A549 (cell line): ENCODE results near the gene SPSB2. TPM values are rescaled to one million over a fixed set of nuclear protein-coding genes. Genes with fewer than 3 reads are reported as not detected.
A peak's percentile ranks its signal among the peaks of the same experiment; 100 is the strongest.

Experiments
- ATAC-seq, 2 experiments: fragments of 200-7000 bp in 1 of 2; fragments of >200 bp in 1 of 2; cut with Nextera tagmentation in 1 of 2; cut with Tn5 transposase in 1 of 2; 3 replicates each; pipeline versions ENCODE4 v1.8.0 to v1.9.1; 2018 to 2020; ENCODE audit warnings: mild to moderate bottlenecking in 1 of 2, moderate library complexity in 1 of 2
- CTCF ChIA-PET: fragments of 300-600 bp; sonication (Branson Sonifier 250); formaldehyde crosslinking; extraction: SDS; loops from one replicate; lab custom pipeline; 2021; ENCODE audit warnings: antibody characterized with exemption, inconsistent platforms; lab: Yijun Ruan, JAX
- POLR2A ChIA-PET: fragments of 350-600 bp; formaldehyde crosslinking; extraction: SDS; loops from one replicate; lab custom pipeline; 2021; ENCODE audit warnings: antibody characterized with exemption, inconsistent platforms; lab: Yijun Ruan, JAX
- DNase-seq, 2 experiments: peaks; one replicate each; pipeline versions ENCODE4 v3.0.0 to v3.0.0-alpha.2; 2011 to 2016; ENCODE audit warnings: low read depth in 1 of 2, low spot score in 1 of 2
- FAIRE-seq: peaks from 2 replicates; lab custom pipeline; 2011; peaks lifted over from hg19 to GRCh38; lab: Jason Lieb, UNC
- H3K27ac ChIP-seq, 2 experiments: fragments of >200 bp; sonication (Bioruptor Twin); formaldehyde crosslinking; 3 replicates each; pipeline ENCODE4 v1.5.1; 2016 to 2017
- H3K4me1 ChIP-seq: fragments of >200 bp; sonication (Bioruptor Twin); formaldehyde crosslinking; 3 replicates; pipeline ENCODE4 v1.6.1; 2016
- H3K4me2 ChIP-seq: fragments of >200 bp; sonication (Bioruptor Twin); formaldehyde crosslinking; 3 replicates; pipeline ENCODE4 v1.6.1; 2016
- H3K4me3 ChIP-seq: fragments of >200 bp; sonication (Bioruptor Twin); formaldehyde crosslinking; 3 replicates; pipeline ENCODE4 v1.5.1; 2016
- H3K9me3 ChIP-seq: fragments of >200 bp; sonication (Bioruptor Twin); formaldehyde crosslinking; 3 replicates; pipeline ENCODE4 v1.6.1; 2016
- ATOH8 ChIP-seq: fragments of 250-450 bp; sonication (Bioruptor Pico); IDR thresholded peaks from 2 replicates; pipeline ENCODE4 v1.5.0; 2020; ENCODE audit warnings: low read depth, mild to moderate bottlenecking, moderate library complexity
- BHLHE40 ChIP-seq: IDR thresholded peaks from 2 replicates; pipeline ENCODE4 v1.6.1; 2012; ENCODE audit warnings: low read depth, low read length, inconsistent platforms
- CBX2 ChIP-seq: fragments of 200-600 bp; sonication (generic); IDR thresholded peaks from 2 replicates; pipeline ENCODE4 v1.6.1; 2016; ENCODE audit warnings: low read depth, mild to moderate bottlenecking, borderline replicate concordance
- CEBPB ChIP-seq, 2 experiments: fragments of >200 bp in 1 of 2; sonication (Bioruptor Twin) in 1 of 2; formaldehyde crosslinking in 1 of 2; IDR thresholded peaks; 2 replicates each; pipeline ENCODE4 v1.6.1; 2012 to 2016
- CHD2 ChIP-seq: fragments of 150-350 bp; IDR thresholded peaks from 2 replicates; pipeline ENCODE4 v1.6.1; 2014; ENCODE audit warnings: low read length; ENCODE audit not compliant: partially characterized antibody
- CHD4 ChIP-seq: fragments of 200-600 bp; sonication (generic); IDR thresholded peaks from 2 replicates; pipeline ENCODE4 v1.6.1; 2016; ENCODE audit warnings: antibody characterized with exemption, mild to moderate bottlenecking, borderline replicate concordance
- ELK1 ChIP-seq: fragments of 150-350 bp; IDR thresholded peaks from 2 replicates; pipeline ENCODE4 v1.6.1; 2014; ENCODE audit warnings: low read depth, mild to moderate bottlenecking, low read length
- EP300 ChIP-seq, 2 experiments: fragments of >200 bp; sonication (Bioruptor Twin); formaldehyde crosslinking; IDR thresholded peaks; 2 replicates in 1 of 2; 3 replicates in 1 of 2; pipeline ENCODE4 v1.6.1; 2016 to 2017
- FOSL2 ChIP-seq, 2 experiments: fragments of 450-650 bp in 1 of 2; fragments of >200 bp in 1 of 2; sonication (Bioruptor Twin) in 1 of 2; formaldehyde crosslinking; IDR thresholded peaks; 2 replicates each; pipeline versions ENCODE4 v1.5.0 to v1.6.1; 2016 to 2020; ENCODE audit warnings: mild to moderate bottlenecking in 1 of 2, moderate library complexity in 1 of 2
- HDAC2 ChIP-seq: fragments of 200-600 bp; sonication (generic); IDR thresholded peaks from 2 replicates; pipeline ENCODE4 v1.6.1; 2016
- HMGXB4 ChIP-seq: fragments of 250-450 bp; sonication (Bioruptor Pico); IDR thresholded peaks from 2 replicates; pipeline ENCODE4 v1.5.0; 2021; ENCODE audit warnings: mild to moderate bottlenecking, moderate library complexity, borderline replicate concordance
- HOXA7 ChIP-seq: fragments of 250-450 bp; sonication (Bioruptor Pico); IDR thresholded peaks from 2 replicates; pipeline ENCODE4 v1.5.0; 2020; ENCODE audit warnings: mild to moderate bottlenecking, moderate library complexity
- HOXB5 ChIP-seq: fragments of 250-450 bp; sonication (Bioruptor Pico); IDR thresholded peaks from 2 replicates; pipeline ENCODE4 v1.5.0; 2020; ENCODE audit warnings: mild to moderate bottlenecking, moderate library complexity
- JUNB ChIP-seq: fragments of >200 bp; sonication (Bioruptor Twin); formaldehyde crosslinking; IDR thresholded peaks from 2 replicates; pipeline ENCODE4 v1.6.1; 2016
- MAX ChIP-seq: IDR thresholded peaks from 2 replicates; pipeline ENCODE4 v1.6.1; 2012
- MAZ ChIP-seq: fragments of 150-350 bp; IDR thresholded peaks from 2 replicates; pipeline ENCODE4 v1.6.1; 2014; ENCODE audit warnings: antibody characterized with exemption, low read depth, low read length, borderline replicate concordance
- NPAS2 ChIP-seq: fragments of 250-450 bp; sonication (Bioruptor Pico); IDR thresholded peaks from 2 replicates; pipeline ENCODE4 v1.8.0; 2022; ENCODE audit warnings: mild to moderate bottlenecking, moderate library complexity, borderline replicate concordance
- PBX3 ChIP-seq: IDR thresholded peaks from 2 replicates; pipeline ENCODE4 v1.6.1; 2012
- REST ChIP-seq: fragments of 200-600 bp; sonication (generic); IDR thresholded peaks from 2 replicates; pipeline ENCODE4 v1.6.1; 2016; ENCODE audit warnings: antibody characterized with exemption, mild to moderate bottlenecking, moderate library complexity
- RFX5 ChIP-seq: fragments of 450-650 bp; IDR thresholded peaks from 2 replicates; pipeline ENCODE4 v1.7.1; 2014; ENCODE audit warnings: antibody characterized with exemption, mild to moderate bottlenecking, moderate library complexity
- SREBF2 ChIP-seq: fragments of 450-650 bp; IDR thresholded peaks from 2 replicates; pipeline ENCODE4 v1.6.1; 2014; ENCODE audit warnings: mild to moderate bottlenecking, moderate library complexity
- TFCP2L1 ChIP-seq: fragments of 250-450 bp; sonication (Bioruptor Pico); IDR thresholded peaks from 2 replicates; pipeline ENCODE4 v1.5.0; 2021; ENCODE audit warnings: mild to moderate bottlenecking
- ZSCAN20 ChIP-seq: fragments of 250-450 bp; sonication (Bioruptor Pico); IDR thresholded peaks from 2 replicates; pipeline ENCODE4 v1.8.0; 2022; ENCODE audit warnings: mild to moderate bottlenecking, moderate library complexity
- WGBS: methylation state at CpG from one replicate; pipeline ENCODE4 v1.1.6; 2017; ENCODE audit errors: missing lambda C conversion rate; 5-methylcytosine and 5-hydroxymethylcytosine counted together
- polyA plus RNA-seq, 4 experiments: library from polyadenylated mRNA; depleted of rRNA in 3 of 4; stranded (reverse); fragments of >200 nt; fragmentation: RNase III in 1 of 4; extraction: RNeasy Plus Mini Kit Qiagen cat#74134 plus additional on column Dnase treatment in 1 of 4; gene quantifications; 2 replicates in 3 of 4; 3 replicates in 1 of 4; pipeline ENCODE4 v1.2.3, GENCODE V29; 2011 to 2017

The SPSB2 gene
- polyA plus RNA-seq, 2 of the 4 experiments (the other 2 are of a cell fraction), result 16.8 to 21.8 TPM

- no peaks in the 10 kb centered on the region for H3K9me3 ChIP-seq
- FAIRE-seq (no peak), DNase-seq (no peak), ATAC-seq (no peak)
- no peak overlapping the region for H3K4me2 ChIP-seq
- POLR2A ChIA-PET, result interaction anchor here (2.5 kb wide), 1 partner anchor 11 kb away, joined by 10 read pairs; no protein-coding TSS in a partner anchor
- no peak overlapping the region for H3K4me3 ChIP-seq
- 78% methylated on average over 4 of the region's 4 CpGs for WGBS
- CTCF ChIA-PET, result interaction anchor here (0.7 to 22.2 kb wide), 6 partner anchors 9 to 35 kb away, joined by 3 to 232 read pairs (median 35); partner anchors contain the start of genes SPSB2 and TPI1
- H3K27ac ChIP-seq, result no peak overlapping the region
- TF ChIP-seq ATOH8 (CRISPR knock-in tag) (no peak), RFX5 (no peak), HDAC2 (no peak), REST (no peak), PBX3 (no peak), FOSL2 (IDR thresholded peaks at IDR 0.05) (no peak), FOSL2 (CRISPR knock-in tag; IDR thresholded peaks at IDR 0.05) (no peak), HMGXB4 (no peak), EP300 (IDR thresholded peaks at IDR 0.05) (no peak)
- H3K4me1 ChIP-seq, result peaks cover 11% of the 10 kb centered on the region; the same call in 2 of the 3 replicates
These were observed 29.3 kb upstream of the SPSB2 start for GRCh38 chr12:6902448-6902847.

- ATAC-seq, result no peak
These were observed 26.9 kb upstream of the SPSB2 start for GRCh38 chr12:6899837-6900519.

More at GRCh38 chr12:6899837-6900519, 26.9 kb upstream of the SPSB2 start:
- 74% methylated on average over 10 of the region's 10 CpGs for WGBS
- Histone ChIP-seq H3K4me2 (no peak overlapping the region), H3K27ac (no peak overlapping the region), H3K9me3 (no peaks in the 10 kb centered on the region), H3K4me3 (no peak overlapping the region), H3K4me1 (peaks cover 5% of the 10 kb centered on the region; the same call in 2 of the 3 replicates)
- ChIA-PET CTCF (interaction anchor here (1.0 to 22.2 kb wide), 9 partner anchors 8 to 148 kb away, joined by 3 to 232 read pairs (median 6); partner anchors contain the start of genes MLF2, SPSB2 and TPI1), POLR2A (no interaction called here)
- DNase-seq (peak in 1 of 2 experiments; percentile 62), FAIRE-seq (no peak)
- TF ChIP-seq TFCP2L1 (CRISPR knock-in tag) (no peak), ELK1 (no peak), CEBPB (IDR thresholded peaks at IDR 0.05) (no peak), HOXA7 (no peak), ZSCAN20 (CRISPR knock-in tag) (no peak), CHD4 (no peak), HOXB5 (CRISPR knock-in tag) (no peak), MAZ (no peak), JUNB (no peak), NPAS2 (no peak), CBX2 (no peak), CHD2 (no peak), SREBF2 (no peak), BHLHE40 (no peak), MAX (no peak)
